HG03521 (cell line): ENCODE results near the gene GATA6.

Source experiments
- ATAC-seq: cut with Tn5 transposase; IDR thresholded peaks from one replicate; pipeline ENCODE4 v1.9.1; 2021; ENCODE audit warnings: mild to moderate bottlenecking, moderate library complexity; ENCODE audit not compliant: unreplicated experiment

The GATA6 gene

GRCh38 chr18:22238036-22238435 lies 68.6 kb downstream of the GATA6 start:
- ATAC-seq = no peak

- ATAC-seq = no peak
Observed at GRCh38 chr18:22238681-22239080, 69.3 kb downstream of the GATA6 start.

GRCh38 chr18:22241921-22242361 lies 72.6 kb downstream of the GATA6 start:
- no peak for ATAC-seq

- no peak for ATAC-seq
Observed at GRCh38 chr18:22243513-22243912, 74.1 kb downstream of the GATA6 start.

GRCh38 chr18:22250026-22250425 lies 80.6 kb downstream of the GATA6 start:
- ATAC-seq = no peak

- ATAC-seq = no peak
Observed at GRCh38 chr18:22250591-22250996, 81.2 kb downstream of the GATA6 start.
